IMR-90 (cell line): ENCODE results near the gene ZYG11A. TPM values are rescaled to one million over a fixed set of nuclear protein-coding genes. Genes with fewer than 3 reads are reported as not detected.
A peak's percentile ranks its signal among the peaks of the same experiment; 100 is the strongest.

Source experiments
- ATAC-seq: fragments of 200-7000 bp; cut with Tn5 transposase; 2 replicates; pipeline ENCODE4 v1.9.1; 2020; ENCODE audit warnings: low read depth, mild to moderate bottlenecking, moderate library complexity
- BruUV-seq: library from RNA; stranded (reverse); fragments of 400-500 nt; replicated peaks from 2 replicates; lab custom pipeline; 2021; lab: Mats Ljungman, UMichigan
- CTCF ChIA-PET: fragments of 300-600 bp; formaldehyde crosslinking; extraction: SDS; loops from one replicate; lab custom pipeline; 2021; ENCODE audit warnings: antibody characterized with exemption; lab: Yijun Ruan, JAX
- POLR2A ChIA-PET: fragments of 300-600 bp; sonication (Branson Sonifier 250); formaldehyde crosslinking; loops from one replicate; lab custom pipeline; 2022; ENCODE audit warnings: antibody characterized with exemption; ENCODE audit not compliant: unreplicated experiment; lab: Charles Lee
- DNase-seq: peaks from one replicate; pipeline ENCODE4 v3.0.0; 2013
- H2AFZ ChIP-seq: replicated peaks from 2 replicates; pipeline ENCODE3; 2013; ENCODE audit warnings: low read length, mild to moderate bottlenecking; ENCODE audit not compliant: poor library complexity
- H2AK5ac ChIP-seq: 2 replicates; pipeline ENCODE4 v1.6.1; 2013; ENCODE audit warnings: low read depth, low read length, inconsistent platforms
- H2AK9ac ChIP-seq: replicated peaks from 2 replicates; pipeline ENCODE3; 2013; ENCODE audit warnings: mild to moderate bottlenecking, low read depth, low read length, moderate library complexity; ENCODE audit not compliant: poor library complexity
- H2BK120ac ChIP-seq: 2 replicates; pipeline ENCODE4 v1.6.1; 2013; ENCODE audit warnings: low read depth, low read length, inconsistent platforms
- H2BK15ac ChIP-seq: 3 replicates; pipeline ENCODE4 v1.6.1; 2013; ENCODE audit warnings: low read depth, low read length, inconsistent platforms
- H2BK20ac ChIP-seq: 2 replicates; pipeline ENCODE4 v1.6.1; 2013; ENCODE audit warnings: low read depth, mild to moderate bottlenecking, inconsistent platforms, low read length, moderate library complexity
- H2BK5ac ChIP-seq: 2 replicates; pipeline ENCODE4 v1.6.1; 2013; ENCODE audit warnings: mild to moderate bottlenecking, low read depth, low read length, inconsistent platforms; ENCODE audit not compliant: poor library complexity, severe bottlenecking
- H3K14ac ChIP-seq: replicated peaks from 2 replicates; pipeline ENCODE4 v1.6.1; 2013; ENCODE audit warnings: low read depth, low read length, inconsistent platforms
- H3K18ac ChIP-seq: 2 replicates; pipeline ENCODE4 v1.6.1; 2013; ENCODE audit warnings: low read depth, low read length, control low read depth
- H3K23ac ChIP-seq: 2 replicates; pipeline ENCODE4 v1.6.1; 2013; ENCODE audit warnings: low read depth, low read length, inconsistent platforms
- H3K27ac ChIP-seq: 2 replicates; pipeline ENCODE4 v1.5.1; 2013; ENCODE audit warnings: mild to moderate bottlenecking, control low read depth, low read length; ENCODE audit not compliant: insufficient read depth
- H3K27me3 ChIP-seq: 2 replicates; pipeline ENCODE4 v1.6.1; 2013; ENCODE audit warnings: low read length; ENCODE audit not compliant: control insufficient read depth, insufficient read depth
- H3K36me3 ChIP-seq: 2 replicates; pipeline ENCODE4 v1.6.1; 2013; ENCODE audit warnings: low read length, mixed read lengths; ENCODE audit not compliant: control insufficient read depth, insufficient read depth
- H3K4ac ChIP-seq: 2 replicates; pipeline ENCODE4 v1.6.1; 2013; ENCODE audit warnings: low read depth, low read length, inconsistent platforms
- H3K4me1 ChIP-seq: 2 replicates; pipeline ENCODE4 v1.6.1; 2013; ENCODE audit warnings: low read length, mixed read lengths; ENCODE audit not compliant: control insufficient read depth, insufficient read depth
- H3K4me2 ChIP-seq: 2 replicates; pipeline ENCODE4 v1.6.1; 2013; ENCODE audit warnings: low read depth, mild to moderate bottlenecking, control low read depth, low read length, moderate library complexity
- H3K4me3 ChIP-seq: 2 replicates; pipeline ENCODE4 v1.5.1; 2013; ENCODE audit warnings: low read depth, mild to moderate bottlenecking, control low read depth, low read length, moderate library complexity; ENCODE audit not compliant: insufficient read depth
- H3K56ac ChIP-seq: 2 replicates; pipeline ENCODE4 v1.6.1; 2013; ENCODE audit warnings: low read length, inconsistent platforms; ENCODE audit not compliant: insufficient read depth; ENCODE audit errors: extremely low read depth
- H3K79me1 ChIP-seq, 2 experiments: 2 replicates each; pipeline ENCODE4 v1.6.1; 2013; ENCODE audit warnings: low read length in 2 of 2, inconsistent platforms in 1 of 2, low read depth in 1 of 2
- H3K9ac ChIP-seq: 2 replicates; pipeline ENCODE4 v1.6.1; 2013; ENCODE audit warnings: low read depth, low read length, control low read depth
- H3K9me1 ChIP-seq: 2 replicates; pipeline ENCODE4 v1.6.1; 2013; ENCODE audit warnings: low read length, inconsistent platforms; ENCODE audit not compliant: insufficient read depth
- H3K9me3 ChIP-seq: 2 replicates; pipeline ENCODE4 v1.6.1; 2013; ENCODE audit warnings: low read length; ENCODE audit not compliant: control insufficient read depth, insufficient read depth
- H4K20me1 ChIP-seq: 2 replicates; pipeline ENCODE4 v1.6.1; 2013; ENCODE audit warnings: low read length, inconsistent platforms; ENCODE audit not compliant: insufficient read depth
- H4K5ac ChIP-seq: 2 replicates; pipeline ENCODE4 v1.6.1; 2013; ENCODE audit warnings: mild to moderate bottlenecking, low read depth, low read length, control low read depth
- H4K8ac ChIP-seq, 2 experiments: 2 replicates each; pipeline ENCODE4 v1.6.1; 2013; ENCODE audit warnings: low read depth in 2 of 2, low read length in 2 of 2, control low read depth in 1 of 2, inconsistent platforms in 1 of 2
- H4K91ac ChIP-seq: 2 replicates; pipeline ENCODE4 v1.6.1; 2013; ENCODE audit warnings: low read depth, low read length, inconsistent platforms; ENCODE audit not compliant: insufficient read depth
- CEBPB ChIP-seq: IDR thresholded peaks from 2 replicates; pipeline ENCODE4 v1.6.1; 2012; ENCODE audit warnings: low read depth, low read length, improper control_type of control experiment
- RAD21 ChIP-seq: IDR thresholded peaks from 2 replicates; pipeline ENCODE4 v1.6.1; 2012; ENCODE audit warnings: low read length, improper control_type of control experiment
- WGBS, 2 experiments: methylation state at CpG; one replicate each; pipeline versions ENCODE4 v1.1.5 to v1.1.7; 2013; ENCODE audit warnings: missing lambda C conversion rate in 2 of 2; ENCODE audit not compliant: insufficient read length in 1 of 2; ENCODE audit errors: extremely low coverage in 2 of 2; 5-methylcytosine and 5-hydroxymethylcytosine counted together
- dilution Hi-C: fragments of 300-500 bp; cut with HindIII; formaldehyde crosslinking; loops from one replicate; pipeline ENCODE4 v1.14.3; 2018; ENCODE audit warnings: low sequenced_read_pairs; ENCODE audit not compliant: unreplicated experiment
- in situ Hi-C: fragments of 300-500 bp; cut with MboI; formaldehyde crosslinking; loops from 3 replicates; pipeline ENCODE4 v1.14.3; 2019; ENCODE audit warnings: low sequenced_read_pairs, inconsistent platforms, mixed read lengths
- intact Hi-C: fragments of 100-400 bp; cut with micrococcal nuclease; formaldehyde crosslinking; loops from 2 replicates; pipeline ENCODE4 v1.10.0; 2022
- polyA plus RNA-seq, 3 experiments: library from polyadenylated mRNA; depleted of rRNA; stranded (reverse); fragments of >200 nt; gene quantifications; 2 replicates each; pipeline ENCODE4 v1.2.3, GENCODE V29; 2012; ENCODE audit warnings: low replicate concordance in 1 of 3
- total RNA-seq: library from RNA; depleted of rRNA; stranded (reverse); fragments of >200 nt; gene quantifications from 2 replicates; pipeline ENCODE4 v1.2.3, GENCODE V29; 2012

The ZYG11A gene
- total and polyA plus RNA-seq, 2 of the 4 experiments (the other 2 are of a cell fraction) = 0.63 to 2.0 TPM

- TF ChIP-seq CEBPB (0 out of 2 replicates have a peak, but pooled peaks have one; percentile 30), RAD21 (no peak)
- Histone ChIP-seq H3K4me3 (no peak overlapping the region), H3K9me1 (no peaks in the 10 kb centered on the region; the same call in 1 of the 2 replicates), H4K20me1 (no peaks in the 10 kb centered on the region), H2BK20ac (no peak overlapping the region), H3K27ac (no peak overlapping the region), H2AK5ac (no peak overlapping the region), H4K5ac (no peak overlapping the region), H3K14ac (no peak overlapping the region), H2AFZ (no peak overlapping the region), H2AK9ac (no peak overlapping the region), H3K56ac (no peak overlapping the region), H3K4me1 (no peaks in the 10 kb centered on the region), H3K9ac (no peak overlapping the region), H4K8ac (no peak overlapping the region), H3K23ac (no peak overlapping the region), H3K79me1 (peaks cover 0 to 3% of the 10 kb centered on the region in 2 experiments; a peak in 2 of 4 replicates), H2BK5ac (no peak overlapping the region), H3K18ac (no peak overlapping the region), H2BK15ac (no peak overlapping the region), H3K4ac (no peak overlapping the region), H3K36me3 (no peaks in the 10 kb centered on the region), H3K4me2 (no peak overlapping the region), H3K27me3 (no peaks in the 10 kb centered on the region), H4K91ac (no peak overlapping the region), H2BK120ac (no peak overlapping the region), H3K9me3 (no peaks in the 10 kb centered on the region)
- intact Hi-C loops = no loop called here
- dilution Hi-C loops = no loop called here
- no peak for DNase-seq
- POLR2A ChIA-PET = no interaction called here
- WGBS, 2 experiments = no CpG with 5 or more reads among the region's 4 CpGs
- in situ Hi-C loops = no loop called here
- ATAC-seq = no peak
- BruUV-seq = no TSS peak
- CTCF ChIA-PET = no interaction called here
Observed at GRCh38 chr1:52855584-52855983, 13.0 kb downstream of the ZYG11A start.
